Trophoblast cell (in vitro differentiated cells and primary cell): ENCODE results near the gene CLASP1.
"Not testable (repeated sequence)": the region's sequence is repeated elsewhere in the genome, so short reads cannot be mapped to it uniquely, and the experiment has no call there.

Experiments used
- DNase-seq, 2 donors: peaks; one replicate each; pipeline ENCODE4 v3.0.0-alpha.2; 2016
- H2AFZ ChIP-seq: 2 replicates; pipeline ENCODE4 v1.6.1; 2013; ENCODE audit warnings: low read length, moderate library complexity, mild to moderate bottlenecking; ENCODE audit not compliant: insufficient read depth, poor library complexity
- H2AK5ac ChIP-seq: 2 replicates; pipeline ENCODE4 v1.6.1; 2013; ENCODE audit warnings: mild to moderate bottlenecking, low read length
- H2BK120ac ChIP-seq: 2 replicates; pipeline ENCODE4 v1.6.1; 2013; ENCODE audit warnings: low read length, mild to moderate bottlenecking, moderate library complexity; ENCODE audit not compliant: insufficient read depth, poor library complexity
- H2BK12ac ChIP-seq: 2 replicates; pipeline ENCODE4 v1.6.1; 2013; ENCODE audit warnings: mild to moderate bottlenecking, low read length, moderate library complexity
- H2BK5ac ChIP-seq: 2 replicates; pipeline ENCODE4 v1.6.1; 2013; ENCODE audit warnings: low read length, low read depth, moderate library complexity, mild to moderate bottlenecking; ENCODE audit not compliant: poor library complexity
- H3K14ac ChIP-seq: 2 replicates; pipeline ENCODE4 v1.6.1; 2013; ENCODE audit warnings: mild to moderate bottlenecking, low read length
- H3K18ac ChIP-seq: 2 replicates; pipeline ENCODE4 v1.6.1; 2013; ENCODE audit warnings: mild to moderate bottlenecking, low read length
- H3K23ac ChIP-seq: 2 replicates; pipeline ENCODE4 v1.6.1; 2013; ENCODE audit warnings: low read length
- H3K27ac ChIP-seq: 2 replicates; pipeline ENCODE4 v1.5.1; 2013; ENCODE audit warnings: low read depth, mild to moderate bottlenecking, inconsistent platforms, low read length, moderate library complexity
- H3K27me3 ChIP-seq: 2 replicates; pipeline ENCODE4 v1.6.1; 2013; ENCODE audit warnings: inconsistent platforms, mild to moderate bottlenecking, low read length, moderate library complexity; ENCODE audit not compliant: insufficient read depth
- H3K36me3 ChIP-seq, 2 experiments: 1 replicate in 1 of 2; 2 replicates in 1 of 2; pipeline ENCODE4 v1.6.1; 2013; ENCODE audit warnings: low read length in 2 of 2, mild to moderate bottlenecking in 2 of 2, moderate library complexity in 1 of 2; ENCODE audit not compliant: insufficient read depth in 2 of 2, control insufficient read depth in 1 of 2
- H3K4ac ChIP-seq: 2 replicates; pipeline ENCODE4 v1.6.1; 2013; ENCODE audit warnings: low read depth, mild to moderate bottlenecking, low read length, moderate library complexity
- H3K4me1 ChIP-seq, 2 experiments: 1 replicate in 1 of 2; 2 replicates in 1 of 2; pipeline ENCODE4 v1.6.1; 2013; ENCODE audit warnings: low read length in 2 of 2, mild to moderate bottlenecking in 2 of 2, moderate library complexity in 1 of 2; ENCODE audit not compliant: insufficient read depth in 2 of 2, control insufficient read depth in 1 of 2
- H3K4me2 ChIP-seq: 2 replicates; pipeline ENCODE4 v1.6.1; 2013; ENCODE audit warnings: inconsistent platforms, mild to moderate bottlenecking, low read length, moderate library complexity
- H3K4me3 ChIP-seq: 2 replicates; pipeline ENCODE4 v1.5.1; 2013; ENCODE audit warnings: mild to moderate bottlenecking, low read depth, low read length, inconsistent platforms
- H3K79me1 ChIP-seq: one replicate; pipeline ENCODE4 v1.6.1; 2013; ENCODE audit warnings: low read length
- H3K79me2 ChIP-seq: 2 replicates; pipeline ENCODE4 v1.6.1; 2013; ENCODE audit warnings: low read length, mild to moderate bottlenecking; ENCODE audit not compliant: control insufficient read depth, insufficient read depth, poor library complexity
- H3K9ac ChIP-seq: 2 replicates; pipeline ENCODE4 v1.6.1; 2013; ENCODE audit warnings: mild to moderate bottlenecking, low read length
- H3K9me3 ChIP-seq: 2 replicates; pipeline ENCODE4 v1.6.1; 2013; ENCODE audit warnings: low read depth, mild to moderate bottlenecking, control low read depth, inconsistent platforms, low read length; ENCODE audit not compliant: insufficient read depth
- H4K12ac ChIP-seq: 2 replicates; pipeline ENCODE4 v1.6.1; 2013; ENCODE audit warnings: low read depth, mild to moderate bottlenecking, low read length, moderate library complexity
- H4K8ac ChIP-seq: 2 replicates; pipeline ENCODE4 v1.6.1; 2013; ENCODE audit warnings: low read depth, mild to moderate bottlenecking, low read length, moderate library complexity
- H4K91ac ChIP-seq: one replicate; pipeline ENCODE4 v1.6.1; 2013; ENCODE audit warnings: low read depth, mild to moderate bottlenecking, low read length, moderate library complexity
- WGBS: extraction: QIAGEN DNeasy Blood & Tissue Kit; methylation state at CpG from one replicate; pipeline ENCODE4 v1.1.7; 2013; ENCODE audit warnings: missing lambda C conversion rate; ENCODE audit not compliant: insufficient read length, insufficient coverage; ENCODE audit errors: extremely low coverage; 5-methylcytosine and 5-hydroxymethylcytosine counted together

Gene CLASP1

DNA sequence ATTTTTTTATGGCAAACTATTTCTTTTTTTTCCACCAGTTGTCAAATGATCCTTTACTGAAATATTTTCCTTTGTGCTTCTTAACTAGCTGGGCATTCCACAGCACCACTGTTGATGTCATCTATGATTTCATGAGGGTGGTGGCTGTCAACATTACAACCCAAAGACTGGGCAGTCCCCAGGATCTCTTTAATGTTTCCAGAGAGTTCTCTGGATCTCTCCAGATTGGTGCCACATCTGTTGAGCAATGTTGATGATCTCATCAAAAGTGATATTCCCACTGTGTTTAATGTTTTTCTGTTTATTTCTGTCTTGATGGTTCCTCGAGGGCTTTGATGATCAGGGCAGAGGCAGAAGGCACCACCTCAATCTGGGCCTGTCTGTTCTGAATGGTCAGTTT is 9.1 kb upstream of the CLASP1 start:
- H3K23ac ChIP-seq, H3K27ac ChIP-seq, H3K9me3 ChIP-seq, H3K27me3 ChIP-seq, DNase-seq, H2BK5ac ChIP-seq, H3K36me3 ChIP-seq, H3K79me1 ChIP-seq, H4K8ac ChIP-seq, H2BK12ac ChIP-seq, H3K4me3 ChIP-seq, H3K79me2 ChIP-seq, H3K4me1 ChIP-seq, H2BK120ac ChIP-seq, H3K4ac ChIP-seq, H3K4me2 ChIP-seq, H4K91ac ChIP-seq, H2AK5ac ChIP-seq, H2AFZ ChIP-seq, H3K14ac ChIP-seq, H3K18ac ChIP-seq, H3K9ac ChIP-seq, H4K12ac ChIP-seq: not testable (repeated sequence)
- WGBS: no CpG with 5 or more reads among the region's 1 CpG

DNA sequence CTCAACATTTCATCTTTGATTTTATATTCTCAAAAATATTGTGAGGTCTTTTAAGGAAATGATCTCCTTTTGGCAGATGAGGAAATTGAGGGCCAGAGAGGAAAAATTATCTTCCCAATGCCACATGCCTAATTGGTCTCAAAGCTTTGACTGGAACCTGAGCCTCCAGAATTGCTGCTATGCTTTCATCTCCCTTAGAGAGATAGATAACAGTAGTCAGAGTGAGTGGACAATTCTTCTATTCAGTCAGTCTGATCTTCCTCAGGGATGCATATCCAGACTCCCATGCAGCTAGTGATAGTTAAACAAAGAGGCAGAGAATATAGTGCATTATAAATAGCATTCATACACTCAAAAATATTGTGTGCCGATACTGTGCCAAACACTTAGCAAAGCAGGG is 3.8 kb upstream of the CLASP1 start:
- no peak overlapping the region for H4K8ac ChIP-seq
- no peak overlapping the region for H3K4me2 ChIP-seq
- peaks cover 10% of the 10 kb centered on the region for H3K79me2 ChIP-seq
- no peak overlapping the region for H2AFZ ChIP-seq
- no peak overlapping the region for H3K18ac ChIP-seq
- no peak overlapping the region for H4K91ac ChIP-seq
- H3K4me1 ChIP-seq: peaks cover 2 to 4% of the 10 kb centered on the region in 2 experiments
- H3K27ac ChIP-seq: no peak overlapping the region
- no peak overlapping the region for H3K4ac ChIP-seq
- H3K4me3 ChIP-seq: no peak overlapping the region
- H3K27me3 ChIP-seq: no peaks in the 10 kb centered on the region
- no peak overlapping the region for H3K9ac ChIP-seq
- H3K9me3 ChIP-seq: peaks cover 2% of the 10 kb centered on the region
- no peak overlapping the region for H2BK5ac ChIP-seq
- no peak overlapping the region for H4K12ac ChIP-seq
- WGBS: no CpG with 5 or more reads among the region's 1 CpG
- H3K36me3 ChIP-seq: no peaks in the 10 kb centered on the region
- H2BK12ac ChIP-seq: no peak overlapping the region
- H2BK120ac ChIP-seq: no peak overlapping the region
- H3K23ac ChIP-seq: no peak overlapping the region
- H3K79me1 ChIP-seq: peaks cover 11% of the 10 kb centered on the region
- H2AK5ac ChIP-seq: no peak overlapping the region
- no peak overlapping the region for H3K14ac ChIP-seq
- no peak for DNase-seq

DNA sequence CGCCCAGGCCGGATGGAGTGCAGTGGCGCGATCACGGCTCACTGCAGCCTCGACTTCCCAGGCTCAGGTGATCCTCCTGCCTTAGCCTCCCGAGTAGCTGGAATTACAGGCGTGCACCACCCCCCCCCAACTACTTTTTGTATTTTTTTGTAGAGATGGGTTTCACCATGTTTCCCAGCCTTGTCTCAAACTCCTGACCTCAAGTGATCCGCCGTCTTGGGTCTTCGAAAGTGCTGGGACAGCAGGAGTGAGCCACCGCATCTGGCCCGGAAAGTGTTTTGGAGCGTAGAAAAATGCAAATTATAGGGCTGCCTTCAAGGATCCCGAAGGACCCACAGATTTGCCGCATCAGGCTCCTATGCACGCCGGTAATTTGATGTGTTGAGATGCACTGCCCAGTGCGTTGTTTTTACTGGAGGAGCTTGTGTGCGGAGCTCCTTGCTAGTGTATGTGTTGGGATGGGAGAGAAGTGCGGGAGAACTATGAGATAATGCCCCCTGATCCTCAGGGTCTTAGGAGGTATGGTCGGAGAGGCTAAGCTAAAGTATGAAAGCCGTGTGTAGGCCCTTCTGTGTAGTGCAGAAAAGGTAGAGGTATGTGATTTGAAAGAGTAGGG is 1.2 kb upstream of the CLASP1 start:
- no peak overlapping the region for H3K18ac ChIP-seq
- H3K27ac ChIP-seq: peak overlapping the region; percentile 92
- H3K79me1 ChIP-seq: peaks cover 11% of the 10 kb centered on the region
- H4K8ac ChIP-seq: peak overlapping the region; percentile 90
- no peaks in the 10 kb centered on the region for H3K36me3 ChIP-seq
- peak overlapping the region; percentile 59 for H2AFZ ChIP-seq
- DNase-seq: peak in 1 of 2 donors; percentile 12
- no peak overlapping the region for H2BK12ac ChIP-seq
- peak overlapping the region; percentile 54 for H2BK120ac ChIP-seq
- peak overlapping the region; percentile 41 for H4K91ac ChIP-seq
- peaks cover 2% of the 10 kb centered on the region for H3K9me3 ChIP-seq
- H3K9ac ChIP-seq: peak overlapping the region; percentile 91
- no peaks in the 10 kb centered on the region for H3K27me3 ChIP-seq
- peak overlapping the region; percentile 4 for H3K14ac ChIP-seq
- H3K4me3 ChIP-seq: peak overlapping the region; percentile 81
- WGBS: no CpG with 5 or more reads among the region's 23 CpGs
- H3K23ac ChIP-seq: no peak overlapping the region
- peaks cover 2 to 4% of the 10 kb centered on the region in 2 experiments for H3K4me1 ChIP-seq
- peak overlapping the region; percentile 98 for H3K4me2 ChIP-seq
- H2AK5ac ChIP-seq: no peak overlapping the region
- H3K79me2 ChIP-seq: peaks cover 12% of the 10 kb centered on the region
- peak overlapping the region; percentile 81 for H4K12ac ChIP-seq
- H2BK5ac ChIP-seq: no peak overlapping the region
- peak overlapping the region; percentile 10 for H3K4ac ChIP-seq

DNA sequence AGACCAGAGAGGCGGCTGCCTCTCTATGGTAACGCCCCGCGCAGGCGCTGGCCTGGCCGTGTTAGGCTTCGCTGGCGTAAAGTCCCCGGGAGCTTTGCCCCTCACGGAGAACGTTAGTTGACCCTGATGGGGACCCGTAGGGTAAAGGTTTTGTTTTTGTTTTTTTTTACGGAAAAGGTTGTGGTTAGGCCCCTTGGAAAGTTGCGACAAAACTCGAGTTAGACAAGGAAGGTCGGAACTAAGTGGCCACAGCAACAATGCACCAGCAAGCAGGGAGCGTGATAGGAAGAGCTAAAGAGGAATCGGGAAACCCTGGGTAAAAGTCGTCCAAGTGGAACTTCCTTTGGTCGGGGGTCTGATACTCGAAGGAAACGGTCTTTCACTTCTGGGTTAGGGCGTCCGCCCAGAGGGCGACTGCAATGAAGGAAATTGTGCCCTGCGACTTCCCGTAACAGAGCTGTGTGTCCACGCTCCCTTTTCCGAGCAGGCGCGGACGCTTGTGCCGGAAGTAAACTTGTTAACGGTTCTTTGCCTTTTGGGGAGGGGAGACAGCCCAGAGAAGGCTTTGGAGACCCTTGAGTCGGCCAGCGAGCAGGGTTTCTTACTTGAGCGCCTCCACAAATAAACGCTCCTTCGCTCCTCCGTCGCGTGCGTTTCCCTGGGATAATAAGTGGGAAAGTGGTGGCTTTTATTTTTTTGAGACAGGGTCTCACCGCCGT is 493 bp upstream of the CLASP1 start:
- Histone ChIP-seq H2BK5ac (peak overlapping the region; percentile 86), H2AK5ac (no peak overlapping the region), H3K9me3 (no peaks in the 10 kb centered on the region), H3K9ac (peak overlapping the region; percentile 95), H4K12ac (peak overlapping the region; percentile 81), H3K18ac (peak overlapping the region; percentile 81), H3K79me2 (peaks cover 12% of the 10 kb centered on the region), H3K4me2 (peak overlapping the region; percentile 98), H4K91ac (peak overlapping the region; percentile 87), H4K8ac (peak overlapping the region; percentile 90), H3K14ac (peak overlapping the region; percentile 84), H3K27ac (peak overlapping the region; percentile 92), H3K4ac (peak overlapping the region; percentile 72), H3K4me1 (peaks cover 2 to 4% of the 10 kb centered on the region in 2 experiments), H3K79me1 (peaks cover 11% of the 10 kb centered on the region), H2BK120ac (peak overlapping the region; percentile 86), H3K27me3 (no peaks in the 10 kb centered on the region), H2BK12ac (no peak overlapping the region), H3K36me3 (no peaks in the 10 kb centered on the region), H3K4me3 (peak overlapping the region; percentile 81), H2AFZ (peak overlapping the region; percentile 91), H3K23ac (no peak overlapping the region)
- WGBS: no CpG with 5 or more reads among the region's 45 CpGs
- DNase-seq: peak; percentile 99
